HG03460 (cell line): Measurements from ENCODE around the gene SIX4.

Source experiments
- ATAC-seq: cut with Tn5 transposase; IDR thresholded peaks from one replicate; pipeline ENCODE4 v1.9.1; 2021; ENCODE audit not compliant: unreplicated experiment

Gene SIX4

GRCh38 chr14:60722357-60723115 is 1.6 kb downstream of the SIX4 start:
- no peak for ATAC-seq

GRCh38 chr14:60722107-60722356 is 2.1 kb downstream of the SIX4 start:
- no peak for ATAC-seq

- no peak for ATAC-seq
Measured at GRCh38 chr14:60721326-60722106, 2.6 kb downstream of the SIX4 start.

- no peak for ATAC-seq
Measured at GRCh38 chr14:60720962-60721325, 3.2 kb downstream of the SIX4 start.

- ATAC-seq: no peak
Measured at GRCh38 chr14:60720391-60720790, 3.8 kb downstream of the SIX4 start.

- no peak for ATAC-seq
Measured at GRCh38 chr14:60713513-60713912, 10.6 kb downstream of the SIX4 start.

- no peak for ATAC-seq
Measured at GRCh38 chr14:60710494-60710893, 13.7 kb downstream of the SIX4 start.

- ATAC-seq: no peak
Measured at GRCh38 chr14:60707858-60708257, 16.3 kb downstream of the SIX4 start.

GRCh38 chr14:60705100-60705499 is 19.1 kb downstream of the SIX4 start:
- no peak for ATAC-seq

GRCh38 chr14:60700598-60700997 is 23.6 kb downstream of the SIX4 start:
- ATAC-seq: no peak

- no peak for ATAC-seq
Measured at GRCh38 chr14:60695327-60695726, 28.8 kb downstream of the SIX4 start.

GRCh38 chr14:60691383-60692113 is 32.6 kb downstream of the SIX4 start:
- ATAC-seq: no peak

GRCh38 chr14:60686865-60687264 is 37.3 kb downstream of the SIX4 start:
- ATAC-seq: no peak

- no peak for ATAC-seq
Measured at GRCh38 chr14:60684203-60684602, 39.9 kb downstream of the SIX4 start.

GRCh38 chr14:60681271-60681670 is 42.9 kb downstream of the SIX4 start:
- ATAC-seq: no peak

GRCh38 chr14:60680511-60680910 is 43.6 kb downstream of the SIX4 start:
- ATAC-seq: no peak

- ATAC-seq: no peak
Measured at GRCh38 chr14:60679566-60680258, 44.4 kb downstream of the SIX4 start.

GRCh38 chr14:60677701-60678100 is 46.5 kb downstream of the SIX4 start:
- no peak for ATAC-seq

- no peak for ATAC-seq
Measured at GRCh38 chr14:60670989-60671388, 53.2 kb downstream of the SIX4 start.

GRCh38 chr14:60668431-60669112 is 55.6 kb downstream of the SIX4 start:
- ATAC-seq: no peak

GRCh38 chr14:60665177-60665550 is 59.0 kb downstream of the SIX4 start:
- no peak for ATAC-seq
